ENCODE results near the gene MR1. TPM values are rescaled to one million over a fixed set of nuclear protein-coding genes. Genes with fewer than 3 reads are reported as not detected.
A peak's percentile ranks its signal among the peaks of the same experiment; 100 is the strongest.

Gene MR1
- total and polyA plus RNA-seq, 9 of the 15 experiments (the other 6 are each of a cell fraction or from before 2014, with no cell fraction given): 9.7 to 21.7 (median 15.6) TPM

DNA sequence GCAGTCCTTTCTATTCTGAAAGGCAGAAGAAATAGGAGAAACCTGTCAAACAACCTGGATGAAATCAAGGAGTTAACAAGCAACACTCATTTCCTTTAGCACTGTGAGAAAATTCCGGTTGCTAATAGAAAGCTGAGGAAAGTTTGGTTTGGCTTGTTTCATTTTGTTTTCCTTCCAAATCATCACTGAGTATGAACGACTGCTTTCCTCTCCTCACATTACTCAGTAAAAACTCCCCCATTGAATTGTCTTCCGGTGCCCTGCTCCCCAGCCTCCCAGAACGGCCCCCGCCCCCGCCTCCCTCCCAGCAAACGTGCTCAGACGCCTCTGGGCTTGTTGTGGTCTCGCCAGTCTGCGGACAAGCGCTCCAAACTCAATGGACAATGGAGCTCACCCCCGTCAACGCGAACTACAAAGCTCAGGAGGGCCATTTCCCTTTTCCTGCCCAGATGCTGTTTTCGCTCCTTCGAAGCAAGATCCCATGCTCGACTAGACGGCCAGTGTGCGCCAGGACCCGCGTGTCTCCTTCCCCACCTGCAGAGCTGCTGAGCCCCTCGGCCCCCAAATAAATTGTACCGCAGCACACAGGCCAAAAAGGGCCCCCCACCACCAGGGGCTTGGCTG is 11.9 kb upstream of the MR1 start (continued):
- TF ChIP-seq, protein P1, sequence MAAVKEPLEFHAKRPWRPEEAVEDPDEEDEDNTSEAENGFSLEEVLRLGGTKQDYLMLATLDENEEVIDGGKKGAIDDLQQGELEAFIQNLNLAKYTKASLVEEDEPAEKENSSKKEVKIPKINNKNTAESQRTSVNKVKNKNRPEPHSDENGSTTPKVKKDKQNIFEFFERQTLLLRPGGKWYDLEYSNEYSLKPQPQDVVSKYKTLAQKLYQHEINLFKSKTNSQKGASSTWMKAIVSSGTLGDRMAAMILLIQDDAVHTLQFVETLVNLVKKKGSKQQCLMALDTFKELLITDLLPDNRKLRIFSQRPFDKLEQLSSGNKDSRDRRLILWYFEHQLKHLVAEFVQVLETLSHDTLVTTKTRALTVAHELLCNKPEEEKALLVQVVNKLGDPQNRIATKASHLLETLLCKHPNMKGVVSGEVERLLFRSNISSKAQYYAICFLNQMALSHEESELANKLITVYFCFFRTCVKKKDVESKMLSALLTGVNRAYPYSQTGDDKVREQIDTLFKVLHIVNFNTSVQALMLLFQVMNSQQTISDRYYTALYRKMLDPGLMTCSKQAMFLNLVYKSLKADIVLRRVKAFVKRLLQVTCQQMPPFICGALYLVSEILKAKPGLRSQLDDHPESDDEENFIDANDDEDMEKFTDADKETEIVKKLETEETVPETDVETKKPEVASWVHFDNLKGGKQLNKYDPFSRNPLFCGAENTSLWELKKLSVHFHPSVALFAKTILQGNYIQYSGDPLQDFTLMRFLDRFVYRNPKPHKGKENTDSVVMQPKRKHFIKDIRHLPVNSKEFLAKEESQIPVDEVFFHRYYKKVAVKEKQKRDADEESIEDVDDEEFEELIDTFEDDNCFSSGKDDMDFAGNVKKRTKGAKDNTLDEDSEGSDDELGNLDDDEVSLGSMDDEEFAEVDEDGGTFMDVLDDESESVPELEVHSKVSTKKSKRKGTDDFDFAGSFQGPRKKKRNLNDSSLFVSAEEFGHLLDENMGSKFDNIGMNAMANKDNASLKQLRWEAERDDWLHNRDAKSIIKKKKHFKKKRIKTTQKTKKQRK (IDR thresholded peaks at IDR 0.05; ENCODE audit: borderline replicate concordance, low read depth, low read length): no peak
- TF ChIP-seq TAF7 (tag; IDR thresholded peaks at IDR 0.05) (no peak), PTBP1 (IDR thresholded peaks at IDR 0.05; ENCODE audit: low read depth, low read length) (no peak), POLR2H (tag; IDR thresholded peaks at IDR 0.05; ENCODE audit: low read depth) (no peak), ZNF75A (CRISPR knock-in tag; IDR thresholded peaks at IDR 0.05) (no peak), CCAR2 (IDR thresholded peaks at IDR 0.05; ENCODE audit: low read depth, low read length) (no peak), ZBTB8A (IDR thresholded peaks at IDR 0.05; ENCODE audit: partially characterized antibody) (no peak), WHSC1 (IDR thresholded peaks at IDR 0.05; ENCODE audit: low read length) (no peak), CBX3 (IDR thresholded peaks at IDR 0.05; ENCODE audit: borderline replicate concordance in 1 of 2, low read length in 2 of 2) (no peak), SLC30A9 (CRISPR knock-in tag; IDR thresholded peaks at IDR 0.05) (no peak), ZSCAN32 (CRISPR knock-in tag; IDR thresholded peaks at IDR 0.05) (no peak), NFYB (IDR thresholded peaks at IDR 0.05; ENCODE audit: extremely low read depth, insufficient read length) (no peak), TAF15 (IDR thresholded peaks at IDR 0.05; ENCODE audit: low read depth, low read length) (no peak), MAFG (tag; conservative IDR thresholded peaks at IDR 0.05) (no peak), ZNF12 (CRISPR knock-in tag; IDR thresholded peaks at IDR 0.05) (no peak), BCOR (IDR thresholded peaks at IDR 0.05) (no peak), MYNN (IDR thresholded peaks at IDR 0.05) (0 out of 2 replicates have a peak, but pooled peaks have one; percentile 15), MYNN (CRISPR knock-in tag; IDR thresholded peaks at IDR 0.05) (no peak)
- TF ChIP-seq, protein P2, sequence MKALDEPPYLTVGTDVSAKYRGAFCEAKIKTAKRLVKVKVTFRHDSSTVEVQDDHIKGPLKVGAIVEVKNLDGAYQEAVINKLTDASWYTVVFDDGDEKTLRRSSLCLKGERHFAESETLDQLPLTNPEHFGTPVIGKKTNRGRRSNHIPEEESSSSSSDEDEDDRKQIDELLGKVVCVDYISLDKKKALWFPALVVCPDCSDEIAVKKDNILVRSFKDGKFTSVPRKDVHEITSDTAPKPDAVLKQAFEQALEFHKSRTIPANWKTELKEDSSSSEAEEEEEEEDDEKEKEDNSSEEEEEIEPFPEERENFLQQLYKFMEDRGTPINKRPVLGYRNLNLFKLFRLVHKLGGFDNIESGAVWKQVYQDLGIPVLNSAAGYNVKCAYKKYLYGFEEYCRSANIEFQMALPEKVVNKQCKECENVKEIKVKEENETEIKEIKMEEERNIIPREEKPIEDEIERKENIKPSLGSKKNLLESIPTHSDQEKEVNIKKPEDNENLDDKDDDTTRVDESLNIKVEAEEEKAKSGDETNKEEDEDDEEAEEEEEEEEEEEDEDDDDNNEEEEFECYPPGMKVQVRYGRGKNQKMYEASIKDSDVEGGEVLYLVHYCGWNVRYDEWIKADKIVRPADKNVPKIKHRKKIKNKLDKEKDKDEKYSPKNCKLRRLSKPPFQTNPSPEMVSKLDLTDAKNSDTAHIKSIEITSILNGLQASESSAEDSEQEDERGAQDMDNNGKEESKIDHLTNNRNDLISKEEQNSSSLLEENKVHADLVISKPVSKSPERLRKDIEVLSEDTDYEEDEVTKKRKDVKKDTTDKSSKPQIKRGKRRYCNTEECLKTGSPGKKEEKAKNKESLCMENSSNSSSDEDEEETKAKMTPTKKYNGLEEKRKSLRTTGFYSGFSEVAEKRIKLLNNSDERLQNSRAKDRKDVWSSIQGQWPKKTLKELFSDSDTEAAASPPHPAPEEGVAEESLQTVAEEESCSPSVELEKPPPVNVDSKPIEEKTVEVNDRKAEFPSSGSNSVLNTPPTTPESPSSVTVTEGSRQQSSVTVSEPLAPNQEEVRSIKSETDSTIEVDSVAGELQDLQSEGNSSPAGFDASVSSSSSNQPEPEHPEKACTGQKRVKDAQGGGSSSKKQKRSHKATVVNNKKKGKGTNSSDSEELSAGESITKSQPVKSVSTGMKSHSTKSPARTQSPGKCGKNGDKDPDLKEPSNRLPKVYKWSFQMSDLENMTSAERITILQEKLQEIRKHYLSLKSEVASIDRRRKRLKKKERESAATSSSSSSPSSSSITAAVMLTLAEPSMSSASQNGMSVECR (CRISPR knock-in tag; IDR thresholded peaks at IDR 0.05): no peak
